PC-3 (cell line): ENCODE data around the gene NDUFB3.

Experiments used
- EZH2 ChIP-seq: fragments of 300-600 bp; sonication (generic); IDR thresholded peaks from one replicate; pipeline ENCODE4 v1.6.1; 2017; ENCODE audit warnings: antibody characterized with exemption, mild to moderate bottlenecking, low read length; ENCODE audit not compliant: unreplicated experiment
- TF ChIP-seq, protein P1 (sequence below): fragments of 300-600 bp; sonication (generic); conservative IDR thresholded peaks from 2 replicates; pipeline ENCODE4 v1.5.1; 2017; ENCODE audit warnings: antibody characterized with exemption, low read depth, mild to moderate bottlenecking, low read length

DNA sequence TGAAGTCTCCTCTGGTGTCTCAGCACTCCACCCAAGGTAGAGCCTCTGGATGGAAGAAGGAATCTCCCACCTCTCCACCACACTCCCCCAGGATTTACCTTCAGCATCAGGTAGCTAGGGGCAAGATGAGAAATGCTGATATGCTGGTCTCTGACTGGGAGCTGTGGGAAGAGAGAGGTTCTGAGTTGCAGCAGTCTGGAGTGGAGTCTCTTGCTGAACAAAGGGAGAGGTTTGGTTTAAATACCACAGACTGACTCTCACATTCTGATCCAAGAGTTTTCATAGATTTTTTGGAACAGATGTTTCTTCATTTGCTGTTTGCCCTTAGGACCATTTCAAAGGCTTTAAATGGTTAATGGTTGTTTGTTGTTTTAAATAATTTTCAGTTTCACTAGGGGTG, 43.0 kb downstream of the NDUFB3 start:
- TF ChIP-seq, protein P1, sequence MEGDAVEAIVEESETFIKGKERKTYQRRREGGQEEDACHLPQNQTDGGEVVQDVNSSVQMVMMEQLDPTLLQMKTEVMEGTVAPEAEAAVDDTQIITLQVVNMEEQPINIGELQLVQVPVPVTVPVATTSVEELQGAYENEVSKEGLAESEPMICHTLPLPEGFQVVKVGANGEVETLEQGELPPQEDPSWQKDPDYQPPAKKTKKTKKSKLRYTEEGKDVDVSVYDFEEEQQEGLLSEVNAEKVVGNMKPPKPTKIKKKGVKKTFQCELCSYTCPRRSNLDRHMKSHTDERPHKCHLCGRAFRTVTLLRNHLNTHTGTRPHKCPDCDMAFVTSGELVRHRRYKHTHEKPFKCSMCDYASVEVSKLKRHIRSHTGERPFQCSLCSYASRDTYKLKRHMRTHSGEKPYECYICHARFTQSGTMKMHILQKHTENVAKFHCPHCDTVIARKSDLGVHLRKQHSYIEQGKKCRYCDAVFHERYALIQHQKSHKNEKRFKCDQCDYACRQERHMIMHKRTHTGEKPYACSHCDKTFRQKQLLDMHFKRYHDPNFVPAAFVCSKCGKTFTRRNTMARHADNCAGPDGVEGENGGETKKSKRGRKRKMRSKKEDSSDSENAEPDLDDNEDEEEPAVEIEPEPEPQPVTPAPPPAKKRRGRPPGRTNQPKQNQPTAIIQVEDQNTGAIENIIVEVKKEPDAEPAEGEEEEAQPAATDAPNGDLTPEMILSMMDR, result no peak
- no peak for TF ChIP-seq EZH2
